HG03469 (cell line): Measurements from ENCODE around the gene SCD5.

Experiments
- ATAC-seq: cut with Tn5 transposase; IDR thresholded peaks from one replicate; pipeline ENCODE4 v1.9.1; 2021; ENCODE audit warnings: mild to moderate bottlenecking, moderate library complexity, moderate number of reproducible peaks; ENCODE audit not compliant: unreplicated experiment

The SCD5 gene

DNA sequence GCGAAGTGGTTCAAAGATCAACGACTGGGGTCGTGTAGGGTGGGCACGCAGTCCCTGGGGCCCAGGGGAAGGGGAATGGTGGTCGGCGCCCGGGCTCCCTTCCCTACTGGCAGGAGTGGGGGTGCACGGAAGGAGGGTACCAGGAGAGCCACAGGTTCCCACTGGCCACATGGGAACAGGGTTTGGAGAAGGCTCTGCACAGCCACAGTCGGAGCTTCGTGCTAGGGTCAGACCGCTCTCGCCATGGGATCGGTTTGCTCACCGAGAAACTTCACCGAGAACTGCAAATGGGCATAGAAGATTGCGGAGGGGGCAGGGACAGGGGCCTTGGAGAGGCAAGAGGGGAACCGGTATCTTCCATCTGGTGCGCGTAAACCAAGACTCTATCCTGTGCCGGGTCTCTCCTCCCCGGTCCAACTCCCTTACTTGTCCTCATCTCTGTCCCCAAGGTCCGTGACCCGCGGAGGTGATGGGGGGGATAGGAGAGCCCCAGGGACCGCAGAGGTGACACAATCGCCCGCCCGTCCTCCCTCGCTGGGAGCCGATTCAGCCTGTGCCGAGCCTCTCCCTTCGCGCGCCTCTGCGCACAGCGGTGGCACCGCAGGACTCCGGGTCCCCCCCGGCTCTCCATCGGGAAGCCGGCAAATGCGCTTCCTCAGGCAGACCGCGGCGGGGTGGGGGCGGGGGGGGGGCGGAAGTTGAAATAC lies 1.0 kb downstream of the SCD5 start:
- no peak for ATAC-seq

DNA sequence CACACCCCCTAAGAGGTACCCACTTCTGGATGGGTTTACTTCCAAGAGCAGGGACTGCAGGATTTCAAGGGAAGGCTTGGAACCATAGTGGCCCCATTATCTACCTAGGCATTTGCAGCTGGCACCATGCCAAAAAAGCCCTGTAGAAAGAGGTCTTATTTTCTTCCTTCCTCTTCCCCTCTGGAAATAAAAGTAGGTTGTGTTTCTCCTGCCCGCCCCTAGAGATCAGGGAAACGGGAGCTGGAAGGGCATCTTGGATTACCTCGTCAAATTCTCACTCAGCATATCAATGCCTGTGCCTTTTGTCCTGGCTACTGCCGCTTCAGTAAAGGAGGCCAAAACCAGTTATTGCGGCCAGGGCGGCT lies 1.6 kb downstream of the SCD5 start:
- no peak for ATAC-seq

DNA sequence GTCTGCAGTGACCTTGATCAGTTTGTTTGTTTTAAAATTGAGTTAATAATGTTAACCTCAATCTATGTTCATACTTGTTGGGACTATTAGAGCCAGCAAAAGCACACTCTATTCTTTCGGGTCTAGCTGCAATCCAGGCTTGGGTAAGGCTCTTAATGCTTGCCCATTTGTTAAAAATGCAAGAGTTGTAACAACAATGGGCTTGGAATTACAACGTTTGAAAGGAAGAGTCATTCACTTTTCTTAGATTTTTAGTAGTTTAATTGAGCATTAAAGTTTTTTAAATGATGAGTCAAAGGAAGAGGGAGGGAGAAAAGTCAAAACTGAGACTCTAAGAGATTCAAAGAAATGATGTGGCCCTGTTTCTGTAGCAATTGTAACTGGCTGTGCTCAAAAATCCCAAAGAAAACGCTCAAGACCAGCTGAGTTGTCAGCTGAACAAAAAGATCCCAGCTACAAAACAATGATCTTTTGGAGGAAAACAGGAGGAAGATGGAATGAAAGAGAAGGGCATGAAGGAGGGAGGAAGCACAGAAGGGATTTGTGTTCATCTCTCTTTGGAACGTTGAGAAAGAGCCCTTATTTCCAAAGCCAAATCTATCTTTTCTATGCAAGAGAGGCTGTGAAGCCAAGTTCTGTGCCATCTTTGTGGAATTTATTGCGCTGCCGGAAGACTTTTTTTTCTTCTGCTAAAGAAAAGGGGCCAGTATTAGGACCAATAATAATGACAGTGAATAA lies 5.5 kb downstream of the SCD5 start:
- no peak for ATAC-seq

DNA sequence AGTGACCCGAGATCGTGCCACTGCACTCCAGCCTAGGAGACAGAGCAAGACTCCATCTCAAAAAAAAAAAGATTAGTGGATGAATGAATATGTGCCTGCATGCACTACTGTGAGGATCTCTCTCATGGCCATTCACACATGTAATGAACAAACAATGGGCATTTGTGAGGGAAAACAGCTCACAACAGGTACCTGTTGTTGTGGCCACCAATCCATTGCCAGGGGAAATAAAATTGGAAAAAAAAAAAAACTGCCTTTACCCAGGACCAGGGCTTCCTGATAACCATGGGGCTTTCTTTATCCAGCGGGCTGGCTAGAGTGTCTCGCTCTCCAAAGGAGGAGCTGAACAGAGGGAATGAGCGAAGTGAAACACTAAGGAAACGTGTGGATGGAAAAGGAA lies 7.4 kb downstream of the SCD5 start:
- no peak for ATAC-seq

DNA sequence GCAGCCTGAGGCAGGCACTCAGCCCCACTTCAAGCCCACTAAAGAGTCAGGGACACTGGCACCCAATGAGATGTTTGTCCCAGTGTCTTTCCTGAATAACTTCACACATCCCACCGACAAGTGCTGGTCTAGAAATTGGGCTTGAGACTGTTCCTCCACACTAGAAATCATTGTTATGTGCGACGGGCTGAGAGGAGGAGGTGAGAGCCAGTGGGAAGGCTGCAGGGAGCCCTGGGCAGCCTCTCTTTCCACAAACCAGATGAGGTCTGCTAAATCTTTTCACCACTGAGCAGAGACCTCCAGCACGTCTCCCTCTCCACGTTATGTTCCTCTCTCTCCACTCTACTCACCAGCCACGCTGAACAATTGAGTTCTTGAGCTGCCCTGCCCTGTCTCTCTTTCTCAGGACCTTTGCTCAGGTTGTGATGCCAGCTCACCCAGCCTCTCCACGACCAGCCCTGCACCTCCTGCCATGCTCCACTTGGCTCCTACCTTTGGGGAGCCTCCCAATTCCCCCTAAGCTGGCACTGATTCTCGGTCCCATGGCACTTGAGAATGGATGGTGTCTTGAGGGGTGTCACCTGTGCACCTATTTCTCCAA lies 8.4 kb downstream of the SCD5 start:
- no peak for ATAC-seq

DNA sequence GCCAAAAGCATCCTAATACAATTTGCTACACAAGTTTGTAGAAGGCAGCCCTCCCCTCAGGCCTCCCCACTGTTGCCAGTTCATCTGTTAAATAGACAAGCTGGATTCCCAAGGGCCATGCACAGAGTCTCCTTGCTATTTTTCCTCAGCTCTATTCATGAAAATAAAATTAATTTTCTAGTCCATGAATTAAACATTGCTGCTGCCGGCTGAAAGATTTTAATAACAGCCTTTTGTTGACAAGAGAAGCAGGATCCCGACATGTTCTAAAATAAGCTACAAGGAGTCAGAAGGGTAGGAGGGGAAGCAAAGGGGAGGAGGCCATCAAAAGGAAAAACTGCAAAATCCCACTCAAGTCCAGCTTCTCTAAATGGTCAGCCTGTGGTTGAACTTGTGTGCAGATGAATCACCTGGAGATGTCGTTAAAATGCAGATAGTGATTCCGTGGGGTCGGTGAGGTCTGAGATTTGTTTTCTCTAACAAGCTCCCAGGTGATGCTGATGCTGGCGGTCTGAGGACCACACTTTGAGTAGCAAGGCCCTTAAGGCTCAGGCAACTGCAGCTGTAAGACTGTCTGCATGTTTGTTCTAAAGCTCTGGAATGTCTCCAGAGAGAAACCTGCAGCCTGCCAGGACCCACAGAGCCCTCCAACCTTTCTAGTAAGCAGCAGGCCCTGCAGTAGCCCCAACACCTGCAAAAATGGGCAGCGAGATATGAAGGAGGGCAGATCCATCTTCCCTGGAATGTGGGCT lies 9.4 kb downstream of the SCD5 start:
- ATAC-seq, result no peak

DNA sequence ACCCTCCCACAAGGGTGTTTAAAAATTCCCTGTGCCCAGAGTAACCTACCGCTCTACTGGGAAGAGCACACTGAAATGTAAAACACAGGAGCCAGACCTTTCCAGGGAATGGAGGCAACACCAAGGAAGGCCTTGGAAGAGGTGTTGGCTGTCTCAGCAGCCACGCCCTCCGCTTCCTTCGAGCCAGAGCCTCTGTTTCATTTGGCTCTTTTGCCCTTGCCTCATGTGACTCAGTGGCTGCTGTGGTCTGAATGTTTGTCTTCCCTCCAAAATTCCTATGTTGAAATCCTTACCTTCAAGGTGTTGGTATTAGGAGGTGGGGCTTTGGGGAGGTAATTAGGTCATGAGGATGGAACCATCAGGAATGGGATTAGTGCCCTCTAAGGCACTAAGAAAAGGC lies 11.3 kb downstream of the SCD5 start:
- ATAC-seq, result no peak

DNA sequence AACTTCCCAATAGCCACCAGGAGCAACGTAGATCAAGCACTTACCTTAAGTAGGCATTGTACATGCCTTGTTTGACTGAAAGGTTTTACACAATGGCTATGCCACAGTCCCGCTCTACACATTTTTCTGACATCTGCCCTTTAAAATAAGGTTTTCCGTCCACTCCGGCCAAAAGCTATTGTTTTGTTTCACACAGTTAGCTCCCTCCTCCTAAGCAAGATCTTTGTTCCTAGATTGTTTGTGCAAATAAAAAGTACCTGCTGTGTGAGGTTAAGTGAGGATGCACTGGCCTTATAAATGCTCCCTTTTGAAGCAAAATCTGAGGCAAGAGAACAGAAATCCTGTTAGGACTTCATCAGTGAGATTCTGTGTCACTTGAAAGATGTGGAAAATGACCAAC lies 11.8 kb downstream of the SCD5 start:
- no peak for ATAC-seq

DNA sequence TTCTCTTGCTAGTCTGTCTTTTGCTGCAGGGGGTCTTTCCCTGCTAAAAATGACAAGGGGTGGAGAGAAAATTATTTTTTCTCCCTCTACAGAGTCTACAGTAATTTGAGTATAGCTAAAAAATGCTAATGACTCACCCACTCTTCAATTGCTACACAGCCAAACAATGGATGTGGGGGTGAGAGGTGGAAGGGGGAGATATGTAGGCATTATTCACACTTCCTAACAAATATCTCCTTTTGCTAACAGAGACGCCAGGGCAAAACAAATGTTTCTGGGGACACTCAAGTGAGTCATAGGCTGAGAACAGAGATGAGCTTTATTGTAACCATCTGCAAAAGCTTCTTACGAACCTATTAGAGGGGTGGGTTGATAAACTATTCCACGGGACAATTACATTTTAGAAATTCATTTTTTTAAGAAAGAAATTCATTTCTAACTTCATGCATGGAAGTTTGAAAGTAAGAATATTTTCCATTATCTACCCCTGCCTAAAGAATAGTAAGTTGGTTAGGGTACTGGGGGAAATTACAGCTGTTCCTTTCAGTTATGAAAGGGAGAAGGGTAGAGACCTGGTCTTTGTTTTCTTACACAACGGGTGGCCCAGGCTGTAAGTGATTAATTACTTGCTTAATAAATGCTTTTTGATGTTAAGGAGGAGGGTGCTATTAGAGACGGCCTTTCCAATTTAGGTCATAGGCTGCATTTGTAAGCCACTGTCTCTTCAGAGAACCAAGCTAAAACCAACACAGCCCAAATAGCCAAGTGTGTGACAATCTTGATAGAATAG lies 12.8 kb downstream of the SCD5 start:
- ATAC-seq, result no peak

DNA sequence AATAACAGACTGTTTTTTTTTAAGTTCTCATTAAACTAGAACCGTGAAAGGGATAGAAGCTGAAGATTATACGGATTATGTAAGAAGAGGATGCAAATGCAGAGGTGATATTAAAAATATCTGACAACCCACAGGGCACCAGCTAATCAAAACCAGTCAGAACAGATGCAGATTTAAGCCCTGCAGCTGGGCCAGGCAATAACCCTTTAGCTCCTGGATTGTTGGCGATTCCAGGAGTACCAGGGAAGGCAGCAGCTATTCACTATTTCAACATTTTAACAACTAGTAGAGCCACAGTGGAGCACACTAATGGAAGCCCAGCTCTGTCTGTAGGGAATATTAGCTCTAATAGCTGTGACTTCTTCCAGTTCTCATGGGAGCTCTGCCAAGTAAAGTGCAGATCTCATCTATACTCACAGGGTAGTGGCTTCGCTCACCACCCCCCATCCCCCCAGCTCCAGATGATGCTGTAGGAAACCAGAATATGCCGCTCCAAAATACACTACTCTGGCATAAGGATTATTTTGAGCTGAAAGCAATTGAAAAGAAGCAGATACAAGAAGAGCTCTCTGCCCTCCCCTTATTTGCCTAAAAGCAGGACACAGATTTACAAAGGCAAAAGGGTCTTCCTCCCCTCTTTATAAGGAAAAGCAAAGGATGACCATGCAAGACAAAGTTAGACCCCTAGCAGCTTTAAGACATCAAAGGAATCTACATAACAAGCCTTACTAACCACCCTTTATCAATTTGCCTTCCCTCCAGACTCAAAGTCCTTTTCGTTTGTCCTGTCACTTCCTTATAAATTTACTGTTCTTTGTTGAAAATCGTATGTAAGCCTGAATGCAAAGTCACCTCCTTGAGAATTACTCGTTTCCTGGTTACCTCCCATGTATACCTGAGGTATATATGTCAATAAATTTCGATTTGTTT lies 13.7 kb downstream of the SCD5 start:
- ATAC-seq, result no peak

DNA sequence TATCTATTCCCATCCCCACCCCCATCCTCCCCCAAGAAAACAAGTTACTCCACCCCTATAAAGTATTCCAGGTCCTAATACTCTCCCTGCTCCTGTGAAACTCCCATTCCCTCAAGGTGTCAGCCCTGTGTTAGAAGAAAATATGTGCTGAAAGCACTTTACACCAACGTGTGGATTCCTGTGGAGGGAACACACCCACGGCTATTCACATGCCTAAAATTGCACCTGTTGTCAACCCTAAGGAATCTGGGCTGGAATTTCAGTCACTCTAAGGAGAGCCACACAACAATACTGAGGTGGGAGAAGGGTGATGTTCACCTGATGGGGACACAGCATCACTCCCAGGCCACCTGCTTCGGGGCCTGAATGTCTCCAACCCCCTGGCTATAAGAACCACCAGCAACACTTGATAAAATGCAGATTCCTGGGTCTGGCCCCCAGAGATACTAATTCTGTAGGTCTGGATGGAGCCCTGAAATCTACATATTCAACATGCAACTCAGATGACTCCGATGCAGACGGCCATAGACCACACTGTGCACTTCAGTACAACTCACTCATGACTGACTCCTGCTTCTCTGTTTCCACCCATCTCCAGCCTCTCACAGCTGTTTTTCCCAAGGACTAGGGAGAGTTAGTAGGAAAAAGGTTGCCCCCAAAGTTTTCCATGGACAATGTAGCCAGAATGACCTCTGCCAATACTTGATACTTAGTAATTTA lies 15.8 kb downstream of the SCD5 start:
- no peak for ATAC-seq

DNA sequence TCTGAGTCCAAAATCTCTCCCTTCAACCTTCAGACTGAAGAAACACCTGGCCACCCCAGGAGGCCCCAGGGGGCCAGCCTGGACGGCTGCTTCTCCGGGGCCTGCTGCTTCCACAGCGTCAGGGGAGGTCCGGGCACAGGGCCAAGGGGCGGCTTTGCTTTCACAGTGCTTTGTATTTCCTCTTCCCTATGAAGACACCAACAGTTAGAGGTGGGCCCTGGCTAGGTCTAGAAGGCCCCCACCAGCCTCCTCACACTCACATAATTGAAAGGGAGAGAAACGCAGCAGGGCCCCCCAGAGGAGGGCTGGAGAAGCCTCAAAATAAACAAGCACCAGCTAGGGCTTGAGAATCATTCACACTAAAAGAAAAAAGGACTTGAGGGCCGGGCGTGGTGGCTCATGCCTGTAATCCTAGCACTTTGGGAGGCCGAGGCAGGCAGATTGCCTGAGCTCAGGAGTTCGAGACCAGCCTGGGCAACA lies 17.8 kb downstream of the SCD5 start:
- ATAC-seq, result no peak

DNA sequence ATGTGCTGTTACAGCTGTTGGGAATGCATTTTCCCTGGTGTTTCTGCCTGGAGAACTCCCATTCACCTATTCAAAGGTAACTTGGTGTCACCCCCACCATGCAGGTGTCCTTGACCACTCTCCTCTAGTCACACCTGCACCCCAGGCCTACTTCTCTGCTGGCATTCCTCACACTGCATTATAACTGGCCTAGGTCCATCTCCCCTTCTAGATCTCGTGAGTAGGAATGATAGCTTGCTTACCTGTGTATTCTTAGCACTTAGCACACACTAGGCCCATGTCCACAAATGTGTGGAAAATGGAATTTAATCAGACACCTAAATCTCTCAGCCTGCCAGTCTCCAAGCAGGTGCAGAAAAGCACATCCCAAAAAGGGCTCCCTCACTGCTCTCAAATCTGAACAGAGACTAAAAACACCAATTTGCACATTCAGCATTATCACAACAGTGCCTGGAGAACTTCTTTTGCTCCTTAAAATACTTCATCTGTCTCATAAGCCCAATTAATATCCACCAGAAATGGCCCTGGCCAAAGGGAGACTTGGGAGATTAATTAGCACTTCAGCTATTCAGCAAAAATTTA lies 18.3 kb downstream of the SCD5 start:
- ATAC-seq, result no peak

DNA sequence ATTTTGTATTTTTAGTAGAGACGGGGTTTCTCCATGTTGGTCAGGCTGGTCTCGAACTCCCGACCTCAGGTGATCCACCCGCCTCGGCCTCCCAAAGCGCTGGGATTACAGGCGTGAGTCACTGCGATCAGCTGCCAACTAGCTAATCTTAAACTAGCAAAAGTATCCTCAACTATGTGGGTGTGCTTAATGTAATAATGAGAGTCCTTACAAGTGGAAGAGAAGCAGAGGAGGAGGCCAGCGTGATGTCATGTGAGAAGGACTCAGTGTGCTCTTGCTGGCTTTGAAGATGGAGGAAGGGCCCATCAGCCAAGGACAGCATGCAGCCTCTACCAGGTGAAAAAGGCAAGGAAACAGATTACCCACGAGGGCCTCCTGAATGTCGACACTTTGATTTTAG lies 19.6 kb downstream of the SCD5 start:
- ATAC-seq, result no peak

DNA sequence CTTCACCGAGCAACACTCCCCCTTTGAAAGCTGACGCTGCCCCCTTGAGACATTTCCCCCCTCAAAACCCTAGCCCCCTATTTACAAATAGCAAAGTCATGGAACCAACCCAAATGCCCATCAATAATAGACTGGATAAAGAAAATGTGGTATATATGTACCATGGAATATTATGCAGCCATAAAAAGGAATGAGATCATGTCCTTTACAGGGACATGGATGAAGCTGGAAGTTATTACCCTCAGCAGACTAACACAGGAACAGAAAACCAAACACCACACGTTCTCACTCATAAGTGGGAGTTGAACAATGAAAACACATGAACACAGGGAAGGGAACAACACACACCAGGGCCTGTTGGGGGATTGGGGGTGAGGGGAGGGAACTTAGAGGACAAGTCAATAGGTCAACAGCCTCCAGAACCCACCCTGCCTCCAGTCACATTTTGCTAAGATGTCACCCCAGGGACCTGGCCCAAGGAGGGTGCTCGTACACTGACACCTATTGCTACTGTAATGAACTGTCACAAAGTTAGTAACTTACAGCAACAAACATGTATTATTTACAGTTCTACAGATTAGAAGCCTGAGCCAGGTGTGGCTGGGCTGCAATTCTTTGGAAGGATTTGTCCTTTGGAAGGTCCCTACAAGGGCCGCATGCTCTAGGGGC lies 20.6 kb downstream of the SCD5 start:
- no peak for ATAC-seq

DNA sequence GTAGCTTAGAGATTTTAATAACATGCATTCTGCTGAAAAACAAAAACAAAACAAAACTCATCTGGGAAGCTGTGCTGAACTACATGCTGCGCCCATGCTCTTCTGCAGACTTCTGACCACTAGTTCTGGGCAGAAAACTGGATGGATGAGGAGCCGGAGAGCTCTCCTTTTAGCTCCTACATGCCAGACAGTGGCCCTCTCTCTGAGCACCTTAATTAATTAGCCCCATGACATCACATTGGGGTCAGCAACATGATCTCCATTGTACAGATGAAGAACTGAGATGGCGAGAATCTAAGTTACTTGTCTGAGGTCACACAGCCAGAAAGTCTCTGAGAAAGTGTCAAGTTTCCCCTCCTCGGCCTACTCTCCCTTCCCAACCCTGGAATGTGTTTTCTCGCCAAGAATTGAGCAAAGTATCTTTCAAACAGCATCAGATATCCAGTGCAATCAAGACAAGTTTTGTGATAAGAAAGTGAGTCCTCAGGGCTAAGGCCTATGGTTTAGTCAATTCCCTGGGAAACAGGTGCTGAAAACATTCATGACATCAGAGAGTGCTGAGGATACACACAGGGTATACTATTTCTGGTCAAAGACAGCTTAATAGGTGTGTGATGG lies 21.6 kb downstream of the SCD5 start:
- no peak for ATAC-seq

DNA sequence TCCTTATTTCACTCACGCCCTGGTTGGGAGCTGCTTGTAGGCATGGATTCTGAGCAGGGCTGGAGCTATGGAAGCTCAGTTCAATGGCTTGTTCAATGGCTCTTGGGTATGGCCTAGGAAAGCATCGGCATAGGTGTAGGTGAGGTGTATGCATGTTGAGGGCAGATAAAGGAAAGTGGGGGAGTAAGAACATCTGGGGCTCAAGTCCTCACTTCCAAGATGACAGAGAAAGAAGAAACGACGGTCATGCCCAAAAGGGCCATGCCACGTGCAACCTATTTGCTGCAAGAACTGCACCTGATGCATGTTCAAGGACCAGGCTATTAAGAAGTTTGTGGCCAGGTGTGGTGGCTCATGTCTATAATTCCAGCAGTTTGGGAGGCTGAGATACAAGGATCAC lies 23.4 kb downstream of the SCD5 start:
- ATAC-seq, result no peak

DNA sequence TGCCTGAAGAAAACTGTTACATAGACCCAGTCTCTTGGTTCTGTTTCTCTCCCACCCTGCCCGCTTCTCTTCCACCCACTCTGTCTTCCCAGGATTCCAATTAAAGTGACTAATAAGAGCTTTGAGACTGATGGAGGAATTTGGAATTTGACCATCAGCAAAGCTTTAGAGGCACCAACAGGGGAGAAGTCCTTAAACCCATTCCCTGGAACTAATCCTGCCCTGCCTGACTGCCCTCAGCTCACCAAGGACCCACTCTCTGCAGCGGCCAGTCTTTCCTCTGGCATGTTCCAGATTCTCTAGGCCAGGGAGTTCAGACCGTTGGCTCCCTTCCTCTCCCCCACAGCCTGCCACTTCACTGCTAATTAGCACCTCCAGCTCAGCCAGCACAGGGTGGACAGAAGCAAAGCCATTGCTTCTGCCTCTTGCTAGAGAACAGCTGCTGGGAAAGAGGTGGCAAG lies 23.9 kb downstream of the SCD5 start:
- no peak for ATAC-seq
